ENCODE results near the gene OGT.
A peak's percentile ranks its signal among the peaks of the same experiment; 100 is the strongest.
"Not testable (repeated sequence)": the region's sequence is repeated elsewhere in the genome, so short reads cannot be mapped to it uniquely, and the experiment has no call there.

OGT gene

GRCh38 chrX:71532753-71533425 is at the start of gene OGT:
TSS of gene OGT (plus strand) at chrX:71533104. CDS start at chrX:71533300, 196 bp downstream.
- peak; percentile 68 for DNase-seq (ENCODE audit: low spot score)
- TF ChIP-seq CTCF (IDR thresholded peaks at IDR 0.05; ENCODE audit: extremely low read depth, missing control alignments), result no peak

DNA sequence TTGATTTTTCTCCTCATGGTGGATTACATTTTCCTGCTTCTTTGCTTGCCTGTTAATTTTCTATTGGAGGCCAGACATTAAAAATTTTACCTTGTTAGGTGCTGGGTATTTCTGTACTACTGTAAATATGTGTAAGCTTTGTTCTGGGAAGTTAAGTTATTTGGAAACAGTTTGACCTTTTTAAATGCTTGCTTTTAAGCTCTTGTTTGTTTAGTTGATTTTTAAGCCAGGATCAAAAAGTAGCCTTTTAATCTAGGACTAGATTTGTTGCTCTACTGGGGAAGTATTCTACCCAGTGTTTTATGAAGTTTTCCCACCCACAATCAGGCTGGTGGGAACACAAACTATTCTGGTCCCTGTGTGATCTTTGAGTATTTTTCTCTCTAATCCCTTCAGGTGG is 45.1 kb upstream of the OGT start:
- no peak for TF ChIP-seq CTCF (IDR thresholded peaks at IDR 0.05; ENCODE audit: extremely low read depth, missing control alignments)
- no peak for DNase-seq (ENCODE audit: low spot score)

DNA sequence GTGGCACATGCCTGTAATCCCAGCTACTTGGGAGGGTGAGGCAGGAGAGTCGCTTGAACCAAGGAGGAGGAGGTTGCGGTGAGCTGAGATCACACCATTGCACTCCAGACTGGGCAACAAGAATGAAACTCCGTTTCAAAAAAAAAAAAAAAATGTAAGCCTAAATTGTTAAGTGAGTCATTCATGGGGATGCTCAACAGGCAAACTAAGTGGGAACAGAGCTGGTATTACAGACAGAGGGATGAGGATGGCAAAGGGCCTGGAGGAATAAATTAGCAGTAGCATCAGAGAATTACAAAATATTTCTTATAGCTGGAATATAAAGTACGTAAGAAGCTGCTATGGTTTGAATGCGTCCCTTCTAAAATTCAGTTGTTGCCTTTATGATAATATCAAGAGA is 43.4 kb upstream of the OGT start:
- no peak for TF ChIP-seq CTCF (IDR thresholded peaks at IDR 0.05; ENCODE audit: extremely low read depth, missing control alignments)
- DNase-seq (ENCODE audit: low spot score), result no peak

DNA sequence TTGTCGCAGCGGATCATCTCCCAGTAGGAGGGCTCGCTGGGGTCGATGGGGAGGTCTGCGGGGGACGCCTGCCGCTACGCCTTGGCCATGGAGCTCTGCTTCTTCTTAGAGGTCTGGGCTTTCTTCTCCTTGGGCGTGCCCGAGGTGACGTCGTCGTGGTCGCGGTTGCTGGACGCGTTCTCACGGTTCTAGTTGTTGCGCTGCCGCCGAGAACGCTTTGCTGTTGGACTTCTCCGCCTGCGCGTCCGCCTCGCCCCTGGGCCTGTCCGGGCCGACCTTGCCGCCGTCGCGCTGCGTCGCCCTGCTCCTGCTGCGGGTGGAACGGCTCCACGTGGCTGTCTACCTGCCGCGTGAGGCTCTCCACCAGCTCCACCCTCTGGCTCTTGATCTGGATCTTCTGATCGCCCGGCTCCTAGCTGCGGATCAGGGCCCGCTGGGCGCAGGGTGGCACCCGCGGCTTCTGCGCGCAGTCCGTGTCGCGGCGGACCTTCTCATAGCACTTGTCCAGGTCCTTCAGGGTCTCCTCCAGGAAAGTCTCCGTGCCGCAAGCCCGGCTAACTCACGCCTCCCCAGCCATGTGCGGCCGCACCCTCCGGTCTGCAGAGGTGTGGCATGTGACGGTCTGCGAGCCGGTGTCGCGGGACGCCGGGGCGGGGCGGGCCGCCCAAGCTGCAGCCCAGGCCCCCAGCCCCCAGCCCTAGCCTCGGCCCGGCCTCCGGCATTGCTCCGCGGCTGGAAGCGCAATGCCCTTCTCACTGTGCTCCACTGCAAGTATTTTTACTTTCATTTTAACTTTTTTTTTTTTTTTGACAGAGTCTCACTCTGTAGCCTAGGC is 40.5 kb upstream of the OGT start:
- no peak for TF ChIP-seq CTCF (IDR thresholded peaks at IDR 0.05; ENCODE audit: extremely low read depth, missing control alignments)
- peak; percentile 54 for DNase-seq (ENCODE audit: low spot score)

DNA sequence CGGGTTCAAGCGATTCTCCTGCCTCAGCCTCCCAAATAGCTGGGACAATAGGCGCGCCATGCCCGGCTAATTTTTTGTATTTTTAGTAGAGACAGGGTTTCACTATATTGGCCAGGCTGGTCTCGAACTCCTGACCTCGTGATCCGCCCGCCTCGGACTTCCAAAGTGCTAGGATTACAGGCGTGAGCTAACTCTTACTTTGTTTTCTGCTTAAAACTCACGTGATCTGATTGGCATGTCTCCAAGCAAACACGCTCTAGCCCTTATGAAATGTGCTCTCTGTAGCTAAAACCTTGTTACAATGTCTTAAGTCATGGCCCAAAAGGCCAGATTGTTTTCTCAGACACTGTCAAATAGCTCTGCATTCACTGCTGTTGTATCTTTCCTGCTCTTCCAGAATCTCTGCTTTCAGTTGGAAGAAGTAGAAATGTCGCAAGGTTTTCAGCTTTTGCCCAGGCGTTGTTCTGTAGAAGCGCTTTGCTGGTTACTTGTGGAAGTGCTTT is 39.7 kb upstream of the OGT start:
- no peak for TF ChIP-seq CTCF (IDR thresholded peaks at IDR 0.05; ENCODE audit: extremely low read depth, missing control alignments)
- DNase-seq (ENCODE audit: low spot score), result no peak

DNA sequence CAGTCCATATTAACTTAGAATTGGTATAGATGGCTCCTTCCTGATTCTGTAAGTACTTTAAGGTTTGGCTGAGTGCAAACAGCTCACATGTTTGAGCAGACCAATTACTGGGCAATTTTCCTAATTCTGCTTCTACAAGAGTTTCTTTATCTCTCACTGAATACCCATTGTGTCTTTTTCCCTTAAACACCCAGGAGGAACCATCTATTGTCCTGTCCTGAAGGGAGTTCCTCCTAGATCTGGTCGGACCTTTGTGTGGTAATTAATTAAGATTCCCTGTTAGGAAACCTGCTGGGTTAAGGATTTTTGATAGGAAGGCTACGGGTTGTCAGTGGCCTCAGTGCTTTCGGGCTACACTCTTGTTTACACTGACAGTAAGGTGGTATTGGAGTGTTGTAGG is 36.9 kb upstream of the OGT start:
- DNase-seq (ENCODE audit: low spot score), result not testable (repeated sequence)

GRCh38 chrX:71496476-71496875 is 36.4 kb upstream of the OGT start:
- DNase-seq (ENCODE audit: low spot score), result no peak
- no peak for TF ChIP-seq CTCF (IDR thresholded peaks at IDR 0.05; ENCODE audit: extremely low read depth, missing control alignments)

DNA sequence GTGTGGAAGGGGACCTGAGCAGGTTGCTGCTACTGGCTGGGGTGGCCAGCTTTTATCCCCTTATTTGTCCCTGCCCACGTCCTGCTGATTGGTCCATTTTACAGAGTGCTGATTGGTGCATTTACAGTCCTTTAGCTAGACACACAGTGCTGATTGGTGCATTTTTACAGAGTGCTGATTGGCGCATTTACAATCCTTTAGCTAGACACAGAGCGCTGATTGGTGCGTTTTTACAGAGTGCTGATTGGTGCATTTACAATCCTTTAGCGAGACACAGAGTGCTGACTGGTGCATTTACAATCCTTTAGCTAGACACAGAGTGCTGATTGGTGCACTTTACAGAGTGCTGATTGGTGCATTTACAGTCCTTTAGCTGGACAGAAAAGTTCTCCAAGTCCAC is 30.8 kb upstream of the OGT start:
- DNase-seq (ENCODE audit: low spot score), result not testable (repeated sequence)

Data from GM20000 (cell line).